Measurements from ENCODE around the gene MATCAP1. TPM values are rescaled to one million over a fixed set of nuclear protein-coding genes. Genes with fewer than 3 reads are reported as not detected.
A peak's percentile ranks its signal among the peaks of the same experiment; 100 is the strongest.

MATCAP1 gene
- total and polyA plus RNA-seq, 2 experiments from 2014 or later = 53.7 to 78.1 TPM

GRCh38 chr16:67188323-67188722 lies 4.6 kb upstream of the MATCAP1 start:
- Histone ChIP-seq H3K4me3 (no peak overlapping the region), H3K9me3 (ENCODE audit: low read depth) (no peaks in the 10 kb centered on the region), H3K27ac (no peak overlapping the region), H3K27me3 (peaks cover 7% of the 10 kb centered on the region), H3K36me3 (no peaks in the 10 kb centered on the region), H3K4me1 (ENCODE audit: low read depth) (peaks cover 7% of the 10 kb centered on the region)
- TF ChIP-seq CTCF (IDR thresholded peaks at IDR 0.05; ENCODE audit: low read depth, low read length) = no peak
- DNase-seq (ENCODE audit: low read depth in 1 of 2, low spot score in 1 of 2) = no peak

GRCh38 chr16:67187175-67187890 lies 3.6 kb upstream of the MATCAP1 start:
- H3K36me3 ChIP-seq = no peaks in the 10 kb centered on the region
- H3K4me3 ChIP-seq = no peak overlapping the region
- no peak overlapping the region for H3K27ac ChIP-seq
- H3K9me3 ChIP-seq (ENCODE audit: low read depth) = no peaks in the 10 kb centered on the region
- peaks cover 7% of the 10 kb centered on the region for H3K27me3 ChIP-seq
- peaks cover 4% of the 10 kb centered on the region for H3K4me1 ChIP-seq (ENCODE audit: low read depth)
- no peak for TF ChIP-seq CTCF (IDR thresholded peaks at IDR 0.05; ENCODE audit: low read depth, low read length)
- no peak for DNase-seq (ENCODE audit: low read depth in 1 of 2, low spot score in 1 of 2)

- Histone ChIP-seq H3K27me3 (peaks cover 7% of the 10 kb centered on the region), H3K36me3 (no peaks in the 10 kb centered on the region), H3K9me3 (ENCODE audit: low read depth) (no peaks in the 10 kb centered on the region), H3K4me3 (no peak overlapping the region), H3K4me1 (ENCODE audit: low read depth) (peaks cover 4% of the 10 kb centered on the region), H3K27ac (no peak overlapping the region)
- DNase-seq (ENCODE audit: low read depth in 1 of 2, low spot score in 1 of 2) = no peak
- TF ChIP-seq CTCF (IDR thresholded peaks at IDR 0.05; ENCODE audit: low read depth, low read length) = no peak
These were observed 2.8 kb upstream of the MATCAP1 start for GRCh38 chr16:67186550-67186950.

GRCh38 chr16:67185651-67186134 lies 1.9 kb upstream of the MATCAP1 start:
- peaks cover 4% of the 10 kb centered on the region for H3K4me1 ChIP-seq (ENCODE audit: low read depth)
- no peak overlapping the region for H3K4me3 ChIP-seq
- TF ChIP-seq CTCF (IDR thresholded peaks at IDR 0.05; ENCODE audit: low read depth, low read length) = no peak
- no peaks in the 10 kb centered on the region for H3K9me3 ChIP-seq (ENCODE audit: low read depth)
- H3K36me3 ChIP-seq = no peaks in the 10 kb centered on the region
- H3K27me3 ChIP-seq = peaks cover 7% of the 10 kb centered on the region
- H3K27ac ChIP-seq = no peak overlapping the region
- DNase-seq (ENCODE audit: low read depth in 1 of 2, low spot score in 1 of 2) = no peak

GRCh38 chr16:67184995-67185650 lies 1.4 kb upstream of the MATCAP1 start:
- H3K9me3 ChIP-seq (ENCODE audit: low read depth) = no peaks in the 10 kb centered on the region
- TF ChIP-seq CTCF (IDR thresholded peaks at IDR 0.05; ENCODE audit: low read depth, low read length) = peak; percentile 87
- DNase-seq (ENCODE audit: low read depth in 1 of 2, low spot score in 1 of 2) = peak; percentile 95 to 97
- H3K4me1 ChIP-seq (ENCODE audit: low read depth) = peaks cover 4% of the 10 kb centered on the region
- peaks cover 7% of the 10 kb centered on the region for H3K27me3 ChIP-seq
- no peaks in the 10 kb centered on the region for H3K36me3 ChIP-seq
- H3K27ac ChIP-seq = no peak overlapping the region
- no peak overlapping the region for H3K4me3 ChIP-seq

Measured in cardiac muscle cell (in vitro differentiated cells and primary cell).